ENCODE data around the gene NFASC.

Gene NFASC

DNA sequence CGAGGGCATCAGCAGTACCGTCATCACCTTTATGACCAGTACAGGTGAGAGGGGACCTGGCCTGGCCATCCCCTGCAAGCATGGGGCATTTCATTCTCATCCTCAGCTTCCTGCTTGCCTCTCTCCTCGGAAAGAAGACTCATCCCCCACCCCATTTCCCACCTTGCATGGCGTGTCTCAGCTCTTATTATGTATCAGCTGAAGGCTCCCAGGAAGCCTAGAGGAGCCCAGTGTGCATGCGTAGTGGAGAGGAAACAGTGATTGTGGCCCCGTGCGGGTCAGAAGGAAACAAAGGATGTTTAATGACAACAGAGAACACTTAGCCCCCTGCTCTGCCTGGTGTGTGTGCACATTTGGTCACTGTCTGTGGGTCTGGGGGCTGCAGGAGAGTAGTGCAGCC is 132.0 kb downstream of the NFASC start:
- TF ChIP-seq, protein P1, sequence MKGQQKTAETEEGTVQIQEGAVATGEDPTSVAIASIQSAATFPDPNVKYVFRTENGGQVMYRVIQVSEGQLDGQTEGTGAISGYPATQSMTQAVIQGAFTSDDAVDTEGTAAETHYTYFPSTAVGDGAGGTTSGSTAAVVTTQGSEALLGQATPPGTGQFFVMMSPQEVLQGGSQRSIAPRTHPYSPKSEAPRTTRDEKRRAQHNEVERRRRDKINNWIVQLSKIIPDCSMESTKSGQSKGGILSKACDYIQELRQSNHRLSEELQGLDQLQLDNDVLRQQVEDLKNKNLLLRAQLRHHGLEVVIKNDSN (IDR thresholded peaks at IDR 0.05), result no peak
- TF ChIP-seq TAF1 (IDR thresholded peaks at IDR 0.05; ENCODE audit: low read depth) (no peak), REST (IDR thresholded peaks at IDR 0.05; ENCODE audit: low read depth) (no peak)

GRCh38 chr1:205003358-205004131 is 132.9 kb downstream of the NFASC start:
- no peak for TF ChIP-seq CEBPB (IDR thresholded peaks at IDR 0.05)
- TF ChIP-seq TEAD4 (IDR thresholded peaks at IDR 0.05), result no peak
- no peak for TF ChIP-seq TCF12 (IDR thresholded peaks at IDR 0.05; ENCODE audit: low read depth)
- TF ChIP-seq REST (IDR thresholded peaks at IDR 0.05; ENCODE audit: low read depth), result no peak
- no peak for TF ChIP-seq NFIC (IDR thresholded peaks at IDR 0.05)
- no peak for TF ChIP-seq CREB1 (IDR thresholded peaks at IDR 0.05; ENCODE audit: low read depth)
- TF ChIP-seq FOXM1 (IDR thresholded peaks at IDR 0.05; ENCODE audit: borderline replicate concordance, low read depth), result no peak
- no peak for TF ChIP-seq MAX (IDR thresholded peaks at IDR 0.05)
- no peak for TF ChIP-seq ZBTB7A (IDR thresholded peaks at IDR 0.05; ENCODE audit: low read depth)
- TF ChIP-seq RAD21 (IDR thresholded peaks at IDR 0.05; ENCODE audit: low read depth), result no peak
- no peak for TF ChIP-seq EP300 (IDR thresholded peaks at IDR 0.05; ENCODE audit: borderline replicate concordance)
- TF ChIP-seq EGR1 (IDR thresholded peaks at IDR 0.05), result no peak
- no peak for TF ChIP-seq YY1 (IDR thresholded peaks at IDR 0.05; ENCODE audit: low read depth)
- TF ChIP-seq TAF1 (IDR thresholded peaks at IDR 0.05; ENCODE audit: low read depth), result no peak
- TF ChIP-seq, protein P1 (IDR thresholded peaks at IDR 0.05), result no peak

- TF ChIP-seq ZBTB7A (IDR thresholded peaks at IDR 0.05; ENCODE audit: low read depth) (no peak), TEAD4 (IDR thresholded peaks at IDR 0.05) (no peak), TAF1 (IDR thresholded peaks at IDR 0.05; ENCODE audit: low read depth) (no peak), NFIC (IDR thresholded peaks at IDR 0.05) (no peak), RAD21 (IDR thresholded peaks at IDR 0.05; ENCODE audit: low read depth) (no peak), CREB1 (IDR thresholded peaks at IDR 0.05; ENCODE audit: low read depth) (no peak), YY1 (IDR thresholded peaks at IDR 0.05; ENCODE audit: low read depth) (no peak), CEBPB (IDR thresholded peaks at IDR 0.05) (no peak), EP300 (IDR thresholded peaks at IDR 0.05; ENCODE audit: borderline replicate concordance) (no peak), REST (IDR thresholded peaks at IDR 0.05; ENCODE audit: low read depth) (no peak), FOXM1 (IDR thresholded peaks at IDR 0.05; ENCODE audit: borderline replicate concordance, low read depth) (no peak), MAX (IDR thresholded peaks at IDR 0.05) (no peak)
- TF ChIP-seq, protein P1 (IDR thresholded peaks at IDR 0.05), result no peak
Measured at GRCh38 chr1:205004351-205004750, 133.7 kb downstream of the NFASC start.

- TF ChIP-seq CREB1 (IDR thresholded peaks at IDR 0.05; ENCODE audit: low read depth), result no peak
- no peak for TF ChIP-seq ZBTB7A (IDR thresholded peaks at IDR 0.05; ENCODE audit: low read depth)
- no peak for TF ChIP-seq EP300 (IDR thresholded peaks at IDR 0.05; ENCODE audit: borderline replicate concordance)
- no peak for TF ChIP-seq NFIC (IDR thresholded peaks at IDR 0.05)
- no peak for TF ChIP-seq TAF1 (IDR thresholded peaks at IDR 0.05; ENCODE audit: low read depth)
- TF ChIP-seq EGR1 (IDR thresholded peaks at IDR 0.05), result no peak
- no peak for TF ChIP-seq CEBPB (IDR thresholded peaks at IDR 0.05)
- no peak for TF ChIP-seq RAD21 (IDR thresholded peaks at IDR 0.05; ENCODE audit: low read depth)
- TF ChIP-seq REST (IDR thresholded peaks at IDR 0.05; ENCODE audit: low read depth), result no peak
- no peak for TF ChIP-seq FOXM1 (IDR thresholded peaks at IDR 0.05; ENCODE audit: borderline replicate concordance, low read depth)
Measured at GRCh38 chr1:205008896-205009295, 138.2 kb downstream of the NFASC start.

Measured in Ishikawa (cell line).